HCT116 (cell line): ENCODE results near the gene NFIL3. TPM values are rescaled to one million over a fixed set of nuclear protein-coding genes. Genes with fewer than 3 reads are reported as not detected.

Experiments used
- ATAC-seq: fragments of 200-7000 bp; cut with Tn5 transposase; 2 replicates; pipeline ENCODE4 v1.9.1; 2020; ENCODE audit warnings: mild to moderate bottlenecking, moderate library complexity
- BruUV-seq: library from RNA; stranded (reverse); fragments of 400-500 nt; replicated peaks from 2 replicates; lab custom pipeline; 2021; lab: Mats Ljungman, UMichigan
- CTCF ChIA-PET: fragments of 300-600 bp; sonication (Branson Sonifier 250); formaldehyde crosslinking; loops from one replicate; lab custom pipeline; 2021; ENCODE audit warnings: antibody characterized with exemption; lab: Charles Lee
- POLR2A ChIA-PET: fragments of 300-600, 350-600 bp; sonication (Branson Sonifier 250); formaldehyde crosslinking; loops from one replicate; lab custom pipeline; 2021; ENCODE audit warnings: antibody characterized with exemption; lab: Charles Lee
- RAD21 ChIA-PET, 2 experiments: fragments of 300-600 bp; sonication (Branson Sonifier 250); formaldehyde crosslinking; loops; one replicate each; lab custom pipeline; 2023; ENCODE audit warnings: low total read pairs in 2 of 2; ENCODE audit not compliant: uncharacterized antibody in 2 of 2, unreplicated experiment in 2 of 2, low non-redundant PET in 1 of 2; lab: Charles Lee
- DNase-seq: peaks from one replicate; pipeline ENCODE4 v3.0.0-alpha.2; 2010; ENCODE audit warnings: low read depth, low spot score
- H2AFZ ChIP-seq: fragments of 200-600 bp; shearing (Covaris generic), sonication (generic); 2 replicates; pipeline ENCODE4 v1.6.1; 2017; ENCODE audit warnings: low read depth, mixed run types, mixed read lengths, antibody characterized with exemption, low read length; ENCODE audit not compliant: poor library complexity, severe bottlenecking
- H3K27ac ChIP-seq: 2 replicates; pipeline ENCODE4 v1.5.1; 2012; ENCODE audit warnings: low read depth, low read length
- H3K27me3 ChIP-seq: fragments of 200-600 bp; sonication (generic); 2 replicates; pipeline ENCODE4 v1.6.1; 2016; ENCODE audit warnings: mixed run types, low read length, mixed read lengths; ENCODE audit not compliant: insufficient read depth
- H3K36me3 ChIP-seq, 2 experiments: fragments of 200-500 bp in 1 of 2; fragments of 200-600 bp in 1 of 2; sonication (Bioruptor generic) in 1 of 2; sonication (generic) in 1 of 2; 2 replicates each; pipeline versions ENCODE4 v1.5.1 to v1.6.1; 2014 to 2016; ENCODE audit warnings: low read length in 2 of 2, inconsistent platforms in 1 of 2, mixed read lengths in 1 of 2, mixed run types in 1 of 2; ENCODE audit not compliant: insufficient read depth in 2 of 2, control insufficient read depth in 1 of 2
- H3K4me1 ChIP-seq, 2 experiments: fragments of 200-600 bp in 1 of 2; sonication (generic) in 1 of 2; 2 replicates each; pipeline versions ENCODE4 v1.5.1 to v1.6.1; 2012 to 2017; ENCODE audit warnings: low read length in 2 of 2, inconsistent platforms in 1 of 2, mild to moderate bottlenecking in 1 of 2, mixed read lengths in 1 of 2, mixed run types in 1 of 2, moderate library complexity in 1 of 2; ENCODE audit not compliant: insufficient read depth in 2 of 2, control insufficient read depth in 1 of 2
- H3K4me2 ChIP-seq: fragments of 200-600 bp; sonication (generic); 2 replicates; pipeline ENCODE4 v1.6.1; 2017; ENCODE audit warnings: mixed run types, low read length, mixed read lengths
- H3K4me3 ChIP-seq, 2 experiments: fragments of 200-600 bp in 1 of 2; sonication (generic) in 1 of 2; replicated peaks in 1 of 2; 2 replicates each; pipeline ENCODE4 v1.5.1; 2011 to 2016; ENCODE audit warnings: low read length in 2 of 2, control low read depth in 1 of 2, low read depth in 1 of 2, mild to moderate bottlenecking in 1 of 2, mixed read lengths in 1 of 2, mixed run types in 1 of 2
- H3K79me2 ChIP-seq: fragments of 200-600 bp; sonication (generic); 2 replicates; pipeline ENCODE4 v1.6.1; 2017; ENCODE audit warnings: mild to moderate bottlenecking, mixed run types, low read length, moderate library complexity, mixed read lengths; ENCODE audit not compliant: insufficient read depth
- H3K9ac ChIP-seq: fragments of 200-600 bp; sonication (generic); 2 replicates; pipeline ENCODE4 v1.6.1; 2016; ENCODE audit warnings: low read length, mixed read lengths
- H3K9me2 ChIP-seq: fragments of 200-600 bp; sonication (generic), shearing (Covaris generic); 2 replicates; pipeline ENCODE4 v1.6.1; 2017; ENCODE audit warnings: mixed run types, mild to moderate bottlenecking, moderate library complexity; ENCODE audit not compliant: insufficient read depth
- H3K9me3 ChIP-seq, 2 experiments: fragments of 200-500 bp in 1 of 2; fragments of 200-600 bp in 1 of 2; sonication (Bioruptor generic) in 1 of 2; sonication (generic) in 1 of 2; 2 replicates each; pipeline ENCODE4 v1.6.1; 2014 to 2017; ENCODE audit warnings: low read length in 2 of 2, mixed read lengths in 2 of 2, inconsistent platforms in 1 of 2, low read depth in 1 of 2, mild to moderate bottlenecking in 1 of 2, mixed run types in 1 of 2, moderate library complexity in 1 of 2; ENCODE audit not compliant: control insufficient read depth in 1 of 2, insufficient read depth in 1 of 2
- H4K20me1 ChIP-seq: fragments of 200-600 bp; sonication (generic), shearing (Covaris generic); 2 replicates; pipeline ENCODE4 v1.6.1; 2017; ENCODE audit warnings: mixed run types, mild to moderate bottlenecking, moderate library complexity; ENCODE audit not compliant: insufficient read depth
- ATF3 ChIP-seq: IDR thresholded peaks from 2 replicates; pipeline ENCODE4 v1.6.1; 2012
- MAX ChIP-seq: IDR thresholded peaks from 2 replicates; pipeline ENCODE4 v1.6.1; 2012
- ZBTB33 ChIP-seq: IDR thresholded peaks from 2 replicates; pipeline ENCODE4 v1.6.1; 2011; ENCODE audit warnings: mild to moderate bottlenecking, low read length, moderate library complexity; ENCODE audit not compliant: insufficient replicate concordance; ENCODE audit errors: extremely low read depth
- intact Hi-C: fragments of 100-400 bp; cut with micrococcal nuclease; formaldehyde crosslinking; loops from 2 replicates; pipeline ENCODE4 v1.10.0; 2022
- total RNA-seq: library from RNA; stranded (reverse); gene quantifications from one replicate; pipeline ENCODE4 v1.2.1, GENCODE V29; 2021; ENCODE audit not compliant: unreplicated experiment

NFIL3 gene
- total RNA-seq, 1 experiment from 2014 or later: 38.0 TPM

GRCh38 chr9:91407580-91408318, 15.9 kb downstream of the NFIL3 start:
- ChIA-PET CTCF (no interaction called here), RAD21 (no interaction called here)
- BruUV-seq: no TSS peak
- no peak overlapping the region for H3K4me2 ChIP-seq
- H3K4me3 ChIP-seq: no peak overlapping the region
- peaks cover 0 to 3% of the 10 kb centered on the region in 2 experiments; a peak in 1 of 4 replicates for H3K4me1 ChIP-seq
- DNase-seq: no peak
- H2AFZ ChIP-seq: no peak overlapping the region
- H3K9me3 ChIP-seq: no peaks in the 10 kb centered on the region
- H3K27ac ChIP-seq: no peak overlapping the region
- TF ChIP-seq ATF3 (no peak), ZBTB33 (no peak), MAX (no peak)
- TF ChIP-seq, all 23 proteins: peak for 0
- intact Hi-C loops: no loop called here
- H4K20me1 ChIP-seq: no peaks in the 10 kb centered on the region
- peaks cover 22% of the 10 kb centered on the region for H3K79me2 ChIP-seq
- no peak for ATAC-seq
- no peaks in the 10 kb centered on the region for H3K9me2 ChIP-seq
- no peak overlapping the region for H3K9ac ChIP-seq
- no peaks in the 10 kb centered on the region for H3K27me3 ChIP-seq
- H3K36me3 ChIP-seq: peaks cover 10 to 19% of the 10 kb centered on the region in 2 experiments; a peak in 3 of 4 replicates
- POLR2A ChIA-PET: interaction anchor here (0.7 kb wide), 1 partner anchor 105 kb away, joined by 3 read pairs; no protein-coding TSS in a partner anchor
